Fibroblast of lung (primary cell): ENCODE measurements around the gene CHRNA5.

Source experiments
- EZH2 ChIP-seq: IDR thresholded peaks from 2 replicates; pipeline ENCODE4 v1.5.1; 2012; ENCODE audit warnings: low read length, control low read depth, mild to moderate bottlenecking; ENCODE audit errors: missing control alignments
- TF ChIP-seq, protein P1 (sequence below), 2 donors: IDR thresholded peaks in 1 of 2; conservative IDR thresholded peaks in 1 of 2; 1 replicate in 1 of 2; 2 replicates in 1 of 2; pipeline ENCODE4 v1.5.1; 2011 to 2012; ENCODE audit warnings: low read length in 2 of 2, control low read depth in 1 of 2, inconsistent platforms in 1 of 2, low read depth in 1 of 2, mild to moderate bottlenecking in 1 of 2

GRCh38 chr15:78625606-78626280 lies 60.4 kb downstream of the CHRNA5 start:
- TF ChIP-seq, protein P1, sequence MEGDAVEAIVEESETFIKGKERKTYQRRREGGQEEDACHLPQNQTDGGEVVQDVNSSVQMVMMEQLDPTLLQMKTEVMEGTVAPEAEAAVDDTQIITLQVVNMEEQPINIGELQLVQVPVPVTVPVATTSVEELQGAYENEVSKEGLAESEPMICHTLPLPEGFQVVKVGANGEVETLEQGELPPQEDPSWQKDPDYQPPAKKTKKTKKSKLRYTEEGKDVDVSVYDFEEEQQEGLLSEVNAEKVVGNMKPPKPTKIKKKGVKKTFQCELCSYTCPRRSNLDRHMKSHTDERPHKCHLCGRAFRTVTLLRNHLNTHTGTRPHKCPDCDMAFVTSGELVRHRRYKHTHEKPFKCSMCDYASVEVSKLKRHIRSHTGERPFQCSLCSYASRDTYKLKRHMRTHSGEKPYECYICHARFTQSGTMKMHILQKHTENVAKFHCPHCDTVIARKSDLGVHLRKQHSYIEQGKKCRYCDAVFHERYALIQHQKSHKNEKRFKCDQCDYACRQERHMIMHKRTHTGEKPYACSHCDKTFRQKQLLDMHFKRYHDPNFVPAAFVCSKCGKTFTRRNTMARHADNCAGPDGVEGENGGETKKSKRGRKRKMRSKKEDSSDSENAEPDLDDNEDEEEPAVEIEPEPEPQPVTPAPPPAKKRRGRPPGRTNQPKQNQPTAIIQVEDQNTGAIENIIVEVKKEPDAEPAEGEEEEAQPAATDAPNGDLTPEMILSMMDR (conservative IDR thresholded peaks at IDR 0.05 in 1 of 2, IDR thresholded peaks at IDR 0.05 in 1 of 2; ENCODE audit: low read depth in 1 of 2, low read length in 2 of 2), result no peak
- no peak for TF ChIP-seq EZH2
